HG03064 (cell line): ENCODE measurements around the gene CRYBA4.
A peak's percentile ranks its signal among the peaks of the same experiment; 100 is the strongest.

Experiments used
- ATAC-seq: cut with Tn5 transposase; IDR thresholded peaks from one replicate; pipeline ENCODE4 v1.9.1; 2021; ENCODE audit warnings: low read depth; ENCODE audit not compliant: unreplicated experiment

The CRYBA4 gene

DNA sequence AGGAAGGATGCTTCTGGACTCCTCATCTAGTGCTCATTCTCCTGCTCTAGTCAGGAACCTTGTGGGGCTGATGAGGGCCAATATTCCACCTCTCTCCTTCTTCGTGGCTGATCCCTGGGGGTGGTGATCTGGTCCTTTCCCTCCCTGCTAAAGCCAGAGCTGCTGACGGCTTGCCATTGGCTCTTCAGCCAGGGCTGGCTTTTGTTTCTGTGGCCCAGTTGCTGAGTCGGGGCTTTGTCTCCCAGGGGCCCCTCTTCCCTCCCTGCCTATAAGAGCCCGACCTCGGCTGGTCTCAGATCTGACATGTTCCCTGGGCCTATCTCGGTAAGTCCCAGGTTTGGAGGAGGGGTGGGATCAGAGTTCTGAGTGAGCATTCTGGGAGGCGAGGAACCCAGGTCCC is at the start of gene CRYBA4:
CRYBA4 (plus strand) TSS at position 301 of the 400 bp plus-strand sequence. CDS start 634 bp downstream, outside the sequence.
- ATAC-seq, result no peak

DNA sequence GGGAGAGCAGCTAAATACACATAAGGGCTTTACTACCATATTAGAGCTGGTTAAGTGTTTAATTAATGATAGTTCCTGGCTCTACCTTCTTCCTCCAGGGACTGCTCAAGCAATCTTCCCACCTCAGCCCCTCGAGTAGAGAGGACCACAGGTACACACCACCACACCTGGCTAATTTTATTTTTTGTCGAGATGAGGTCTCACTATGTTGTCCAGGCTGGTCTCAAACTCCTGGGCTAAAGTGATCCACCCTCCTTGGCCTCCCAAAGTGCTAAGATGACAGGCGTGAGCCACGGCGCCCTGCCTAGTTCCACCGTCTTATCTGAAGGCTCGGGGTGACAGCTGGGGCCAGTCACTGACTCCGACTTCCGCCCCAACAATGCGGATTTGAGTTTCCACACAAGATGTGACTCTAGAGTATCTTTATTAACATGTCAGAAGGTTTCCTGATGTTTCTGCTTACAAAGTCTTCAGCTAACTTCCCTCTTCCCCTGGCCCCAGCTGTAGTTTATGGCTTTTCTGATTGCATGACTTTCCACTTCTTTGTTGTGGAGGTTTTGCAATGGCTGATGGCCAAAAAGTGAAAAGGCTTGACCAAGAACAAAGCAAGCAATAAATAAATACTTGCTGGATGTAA is 48.6 kb upstream of the CRYBA4 start:
- ATAC-seq, result no peak

DNA sequence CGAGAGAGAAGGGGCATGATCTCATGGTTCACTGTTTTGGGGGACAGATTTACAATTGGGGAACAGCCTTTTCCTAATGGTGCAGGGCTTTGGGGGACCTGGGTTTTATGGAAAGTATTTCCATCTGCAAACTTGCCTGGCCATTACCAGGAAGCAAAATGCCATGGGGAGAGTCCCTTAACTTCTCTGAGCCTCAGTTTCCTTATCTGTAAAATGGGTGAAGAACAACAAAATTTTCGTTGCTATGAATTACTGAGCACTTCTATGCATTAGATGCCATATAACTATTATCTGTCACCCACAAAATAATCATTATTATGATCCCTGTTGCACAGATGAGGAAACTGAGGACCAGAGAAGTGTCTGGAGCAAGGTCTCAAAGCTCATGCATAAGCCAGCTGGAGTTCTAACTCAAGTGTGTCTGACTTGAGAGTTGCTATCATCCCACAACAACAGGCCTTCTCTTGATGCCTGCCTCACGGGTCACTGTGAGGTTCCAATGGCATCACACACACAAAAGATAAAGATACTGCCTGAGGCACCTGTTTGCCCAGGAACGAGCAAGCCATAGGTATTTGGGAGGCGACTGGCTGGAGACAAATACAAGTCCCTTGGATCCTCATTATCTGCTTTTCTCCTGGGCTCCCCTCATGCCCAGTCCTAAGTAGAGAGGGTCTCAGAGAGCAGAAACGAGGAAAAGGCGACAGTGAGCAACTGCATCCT is 47.6 kb upstream of the CRYBA4 start:
- ATAC-seq, result no peak

DNA sequence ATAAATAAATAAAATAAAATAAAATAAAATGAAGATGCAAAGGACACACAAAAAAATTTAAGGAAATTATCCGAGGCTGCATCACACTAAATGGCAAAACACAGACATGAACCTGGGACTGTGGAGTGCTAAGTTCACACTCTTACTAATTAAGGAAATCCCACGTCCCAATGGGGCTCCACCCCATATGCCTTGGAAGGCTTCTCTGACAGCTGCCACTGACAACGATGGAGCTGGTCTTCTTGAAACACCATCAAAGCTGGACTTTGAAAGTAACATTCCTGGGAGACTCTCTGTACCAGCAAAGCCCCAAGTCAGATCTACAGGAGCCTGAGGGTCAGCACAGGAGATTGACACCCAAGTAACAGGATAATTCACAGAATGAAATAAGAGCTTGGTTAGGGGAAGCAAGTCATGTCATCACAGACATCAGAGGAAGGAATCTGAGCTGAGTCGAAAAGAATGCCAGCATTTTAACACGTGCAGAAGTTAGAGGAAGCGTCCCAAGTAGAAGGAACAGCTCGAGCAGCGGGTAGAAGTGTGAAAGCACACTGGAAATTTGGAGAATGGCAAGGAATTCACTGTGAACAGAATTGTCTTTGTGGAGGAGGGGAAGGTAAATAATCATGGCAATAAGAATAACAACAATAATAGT is 45.6 kb upstream of the CRYBA4 start:
- no peak for ATAC-seq

DNA sequence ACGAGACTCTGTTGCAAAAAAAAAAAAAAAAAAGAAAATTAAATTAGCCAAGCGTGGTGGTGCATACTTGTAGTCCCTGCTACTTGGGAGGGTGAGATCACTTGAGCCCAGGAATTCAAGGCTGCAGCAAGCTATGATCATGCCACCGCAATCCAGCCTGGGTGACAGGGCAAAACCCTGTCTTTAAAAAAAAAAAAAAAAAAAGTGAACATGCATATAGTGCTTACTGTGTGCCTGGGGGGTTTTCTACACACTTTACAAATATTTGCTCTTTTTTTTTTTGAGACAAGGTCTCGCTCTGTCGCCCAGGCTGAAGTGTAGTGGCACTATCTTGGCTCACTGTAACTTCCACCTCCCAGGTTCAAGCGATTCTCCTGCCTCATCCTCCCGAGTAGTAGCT is 44.7 kb upstream of the CRYBA4 start:
- ATAC-seq, result no peak

DNA sequence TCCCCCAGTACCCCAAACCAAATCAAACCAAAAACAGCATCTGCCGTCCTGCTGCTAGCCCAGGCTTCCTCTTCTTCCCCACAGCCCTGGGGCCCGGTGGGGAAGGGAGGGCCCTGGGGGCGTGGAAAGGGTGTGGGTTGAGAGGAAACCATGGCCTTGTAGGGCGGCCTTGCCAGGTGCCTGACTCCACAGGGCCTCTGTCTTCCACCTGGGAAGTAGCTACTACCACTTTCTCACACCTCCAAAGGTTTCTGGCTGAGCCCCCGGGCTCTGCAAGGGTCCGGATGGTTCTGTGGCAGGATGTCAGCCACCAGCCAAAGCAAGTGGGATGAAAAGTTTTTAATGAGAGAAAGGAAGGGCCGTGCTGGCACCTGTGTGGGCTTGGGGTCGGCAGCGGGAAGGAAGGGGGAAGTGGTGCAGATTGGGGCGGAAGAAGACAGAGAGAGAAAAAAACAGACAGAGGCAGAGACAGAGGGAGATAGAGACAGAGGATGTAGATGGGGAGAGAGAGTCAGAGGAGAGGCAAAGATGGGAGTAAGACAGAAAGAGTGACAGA is 42.4 kb upstream of the CRYBA4 start:
- peak; percentile 72 for ATAC-seq

DNA sequence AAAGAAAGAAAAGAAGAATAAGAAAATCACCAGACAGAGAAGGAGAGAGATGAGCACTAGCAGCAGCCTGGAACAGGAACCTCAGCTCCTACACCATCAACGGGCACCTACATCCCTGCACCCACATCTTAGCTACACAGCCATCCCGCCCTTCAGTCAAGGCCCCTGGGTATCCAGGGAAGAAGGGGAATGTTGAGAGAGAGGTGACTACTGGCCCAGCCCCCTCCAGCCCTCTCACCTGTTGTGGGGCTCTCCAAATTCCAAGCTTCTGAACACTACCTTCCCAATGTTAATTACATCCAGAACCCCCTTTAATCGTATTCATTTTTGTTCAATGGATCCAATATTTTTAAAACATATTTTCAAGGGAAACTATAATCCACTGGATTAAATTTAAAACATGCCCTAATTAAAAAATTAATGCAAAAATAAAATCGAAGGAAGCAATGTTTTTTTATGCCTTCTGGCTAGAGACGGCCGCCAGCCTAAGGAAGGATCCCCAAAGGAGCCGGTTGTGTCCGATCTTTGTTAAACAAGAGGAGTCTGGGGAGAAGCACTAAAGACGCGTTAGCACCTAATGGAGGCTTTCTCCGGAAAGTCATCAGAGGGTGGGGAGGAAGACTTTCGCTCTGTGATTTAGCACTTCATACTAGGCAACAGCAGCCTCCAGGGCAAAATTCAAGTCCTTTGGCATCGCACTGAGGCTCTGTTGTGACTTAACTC is 41.4 kb upstream of the CRYBA4 start:
- no peak for ATAC-seq

DNA sequence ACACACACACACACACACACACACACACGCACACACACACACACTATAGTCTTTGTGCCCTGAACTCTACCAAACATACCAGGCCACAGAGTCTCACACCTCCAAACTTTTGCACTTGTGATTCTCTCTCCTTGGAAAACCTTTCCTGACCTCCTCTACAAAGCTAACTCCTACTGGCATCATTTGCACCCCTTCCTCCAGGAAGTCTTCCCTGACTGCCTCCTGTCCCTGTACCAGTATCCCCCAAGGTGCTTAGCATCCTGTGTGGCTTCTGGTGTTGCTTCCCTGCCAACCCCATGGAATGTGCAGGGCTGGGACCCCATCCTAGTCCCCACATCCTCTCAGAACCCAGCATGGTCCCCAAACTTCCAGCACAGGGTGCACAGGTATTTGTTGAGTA is 40.7 kb upstream of the CRYBA4 start:
- no peak for ATAC-seq

DNA sequence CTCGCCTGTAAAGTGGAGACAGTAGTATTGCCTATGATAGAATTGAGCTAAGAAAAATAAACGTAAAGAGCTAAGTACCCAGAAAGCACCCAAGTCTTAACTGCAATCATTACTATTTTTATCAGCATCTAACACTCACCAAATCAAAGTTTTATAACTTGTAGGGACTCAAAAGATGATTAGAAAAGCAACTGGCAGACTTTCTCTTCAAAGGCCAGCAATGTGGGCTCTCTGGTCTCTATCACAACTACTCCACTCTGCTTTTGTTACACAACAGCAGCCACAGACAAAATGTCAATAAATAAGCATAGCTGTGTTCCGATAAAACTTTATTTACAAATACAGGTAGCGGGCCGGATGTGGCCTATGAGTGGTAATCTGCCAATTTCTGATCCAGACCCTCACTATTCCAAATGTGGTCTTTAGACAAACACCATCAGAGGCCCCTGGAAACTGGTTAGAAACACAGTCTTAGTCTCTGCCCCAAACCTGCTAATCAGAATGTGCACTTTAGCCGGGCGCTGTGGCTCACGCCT is 40.1 kb upstream of the CRYBA4 start:
- ATAC-seq, result no peak

DNA sequence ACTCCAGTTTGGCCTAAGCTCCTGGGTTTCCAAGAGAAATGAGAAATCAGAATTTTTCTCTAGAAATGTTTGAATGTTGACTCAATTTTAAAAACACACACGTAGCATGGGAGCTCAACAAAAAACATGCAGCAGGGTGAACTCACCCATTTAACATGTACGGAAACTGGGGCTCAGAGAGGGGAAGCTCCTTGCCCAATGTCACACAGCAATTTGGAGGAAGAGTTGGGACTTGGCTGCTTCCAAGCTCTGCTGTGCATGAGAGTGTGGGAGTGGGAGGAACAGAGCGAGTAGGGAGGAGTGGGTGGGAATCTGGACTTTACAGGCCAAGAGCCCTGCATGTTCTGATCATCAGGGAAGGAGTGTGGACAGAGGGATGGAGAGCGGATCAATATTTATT is 37.8 kb upstream of the CRYBA4 start:
- no peak for ATAC-seq

DNA sequence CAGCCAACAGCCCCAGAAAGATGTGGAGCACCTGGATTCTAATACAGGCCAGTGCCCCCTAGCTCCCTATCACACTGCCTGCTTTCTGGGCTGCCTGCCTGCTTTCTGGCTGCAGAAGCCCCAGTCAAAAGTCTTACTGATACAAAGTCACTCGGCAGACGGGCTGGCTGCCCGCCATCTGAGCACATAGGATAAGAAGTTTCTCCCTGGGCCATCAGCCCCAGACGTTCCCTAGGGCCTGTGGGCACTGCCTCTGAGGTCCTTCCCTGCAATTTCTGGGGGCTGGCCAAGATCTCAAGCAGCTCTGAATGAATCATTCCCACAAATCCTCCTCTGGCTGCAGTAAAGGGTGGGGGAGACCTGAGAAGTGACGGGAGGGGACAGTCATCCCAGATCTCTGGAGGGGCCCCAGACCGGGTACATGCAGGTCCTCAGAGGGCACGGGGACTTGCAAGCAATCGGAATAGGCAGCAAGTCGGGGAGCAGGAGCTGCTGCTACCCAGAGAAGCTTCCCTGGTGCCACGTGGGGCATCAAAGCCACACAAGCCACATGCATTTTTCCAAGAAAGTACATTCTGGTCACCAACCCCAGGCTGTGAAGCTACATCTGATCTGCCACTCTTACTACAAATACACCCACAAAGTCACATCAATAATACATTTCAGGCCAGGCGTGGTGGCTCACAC is 36.5 kb upstream of the CRYBA4 start:
- no peak for ATAC-seq

DNA sequence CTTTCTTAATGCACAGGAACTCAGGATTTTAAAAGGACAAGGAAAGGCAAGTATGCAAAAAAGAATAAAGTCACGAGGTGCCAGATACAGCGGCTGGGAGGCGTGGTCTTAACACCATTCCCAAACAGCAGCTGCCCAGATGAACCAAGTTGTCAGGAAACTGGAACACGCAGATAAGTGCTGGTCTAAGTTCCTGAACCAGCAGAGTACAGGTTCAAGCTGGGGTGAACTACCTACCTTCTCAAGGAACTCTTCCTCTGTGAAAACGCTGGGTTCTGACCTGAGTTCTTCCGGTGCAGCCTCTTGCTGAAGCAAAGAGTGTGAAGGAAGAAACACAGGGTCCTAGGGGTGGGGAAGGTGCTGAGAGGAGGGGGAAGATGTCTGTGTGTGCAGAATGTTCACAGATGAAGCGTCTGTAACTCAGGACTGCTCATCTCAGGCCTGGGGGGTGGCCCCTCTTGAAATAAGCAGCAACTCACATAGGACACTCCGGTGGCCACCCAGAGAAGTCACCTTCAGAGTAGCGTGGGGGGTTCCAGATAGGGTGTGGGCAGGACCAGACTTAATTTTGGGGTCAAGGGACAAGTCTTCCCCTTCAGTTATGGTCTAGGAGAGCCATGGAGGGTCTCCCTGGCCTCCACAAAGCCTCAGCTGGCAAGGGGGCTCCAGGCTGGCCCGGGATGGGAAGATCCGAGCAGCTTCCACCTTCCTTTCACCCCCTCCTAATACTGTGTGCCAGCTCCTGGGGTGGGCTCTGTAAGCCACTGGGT is 35.0 kb upstream of the CRYBA4 start:
- no peak for ATAC-seq

DNA sequence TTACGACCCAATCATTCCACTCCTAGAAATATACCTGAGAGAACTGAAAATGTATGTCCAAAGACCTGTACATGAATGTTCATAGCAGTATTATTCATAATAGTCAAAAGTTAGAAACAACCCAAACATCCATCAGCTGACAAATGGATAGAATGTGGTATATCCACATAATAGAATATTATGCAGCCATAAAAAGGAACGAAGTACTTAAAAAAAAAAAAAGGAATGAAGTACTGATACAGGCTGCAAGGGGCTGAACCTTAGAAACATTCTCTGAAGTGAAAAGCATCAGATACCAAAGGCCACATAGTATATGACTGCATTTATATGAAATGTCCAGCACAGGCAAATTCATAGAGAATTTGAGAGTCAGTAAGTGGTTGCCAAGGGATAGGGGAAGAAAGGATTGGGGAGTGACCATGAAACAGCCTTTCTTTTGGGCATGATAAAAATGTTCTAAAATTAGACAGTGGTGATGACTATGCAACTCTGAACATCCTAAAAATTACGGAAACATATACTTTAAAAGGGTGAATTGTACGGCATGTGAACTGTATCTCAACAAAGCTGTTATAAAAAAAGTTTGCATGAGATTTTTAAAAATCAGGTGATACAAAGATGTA is 33.7 kb upstream of the CRYBA4 start:
- no peak for ATAC-seq

DNA sequence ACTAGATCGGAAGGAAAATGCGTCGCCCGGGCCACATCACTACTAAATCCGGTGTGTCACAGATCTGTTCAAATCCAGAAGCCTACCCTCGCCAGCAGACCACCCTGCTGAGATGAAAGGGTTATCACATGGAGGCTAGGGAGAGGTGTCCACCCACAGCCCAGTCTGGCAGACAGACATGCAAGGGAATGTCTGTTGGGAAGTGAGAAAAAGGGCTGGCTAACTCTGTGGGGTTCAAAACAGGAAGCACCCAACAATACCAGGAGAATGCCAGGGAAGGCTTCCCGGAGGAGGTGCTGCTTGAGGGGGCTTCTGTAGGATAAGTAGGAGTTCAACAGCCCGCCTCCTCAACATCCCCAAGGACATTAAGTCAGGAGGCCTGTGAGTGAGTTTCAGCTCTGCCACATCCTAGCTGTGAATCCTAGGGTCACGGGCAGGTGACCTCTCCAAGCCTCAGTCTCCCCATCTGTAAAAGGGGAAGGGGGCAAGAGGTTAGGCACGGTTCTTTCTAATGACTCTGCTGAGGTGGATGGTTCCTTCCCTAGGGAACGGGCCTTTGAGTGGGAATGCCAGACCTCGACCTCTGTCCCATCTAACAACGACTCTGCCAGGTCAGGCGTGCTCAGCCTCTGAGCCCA is 32.9 kb upstream of the CRYBA4 start:
- ATAC-seq, result no peak

DNA sequence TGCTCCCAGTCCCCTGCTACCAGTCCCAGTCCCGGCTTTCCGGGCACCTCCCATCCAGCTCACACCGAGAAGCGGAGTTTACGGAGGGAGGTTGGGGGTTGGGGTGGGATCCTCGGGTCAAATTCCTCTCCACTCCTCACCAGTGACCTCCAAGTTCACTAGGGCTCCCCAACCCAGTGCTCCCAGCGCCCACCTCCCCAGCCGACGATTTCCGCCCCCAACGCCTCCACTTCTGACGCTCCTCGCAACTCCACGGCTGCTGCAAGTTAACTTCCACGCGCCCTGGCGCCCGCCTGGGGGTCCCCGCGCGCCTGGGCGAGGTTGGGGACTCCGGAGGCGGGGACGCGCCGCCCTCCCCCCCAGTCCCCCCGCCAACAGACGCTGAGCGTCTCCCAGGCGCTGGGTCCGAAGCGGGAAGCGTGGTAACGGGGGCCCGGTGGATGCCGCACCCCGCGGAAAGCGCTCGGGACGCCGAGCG is 32.4 kb upstream of the CRYBA4 start:
- ATAC-seq, result no peak

DNA sequence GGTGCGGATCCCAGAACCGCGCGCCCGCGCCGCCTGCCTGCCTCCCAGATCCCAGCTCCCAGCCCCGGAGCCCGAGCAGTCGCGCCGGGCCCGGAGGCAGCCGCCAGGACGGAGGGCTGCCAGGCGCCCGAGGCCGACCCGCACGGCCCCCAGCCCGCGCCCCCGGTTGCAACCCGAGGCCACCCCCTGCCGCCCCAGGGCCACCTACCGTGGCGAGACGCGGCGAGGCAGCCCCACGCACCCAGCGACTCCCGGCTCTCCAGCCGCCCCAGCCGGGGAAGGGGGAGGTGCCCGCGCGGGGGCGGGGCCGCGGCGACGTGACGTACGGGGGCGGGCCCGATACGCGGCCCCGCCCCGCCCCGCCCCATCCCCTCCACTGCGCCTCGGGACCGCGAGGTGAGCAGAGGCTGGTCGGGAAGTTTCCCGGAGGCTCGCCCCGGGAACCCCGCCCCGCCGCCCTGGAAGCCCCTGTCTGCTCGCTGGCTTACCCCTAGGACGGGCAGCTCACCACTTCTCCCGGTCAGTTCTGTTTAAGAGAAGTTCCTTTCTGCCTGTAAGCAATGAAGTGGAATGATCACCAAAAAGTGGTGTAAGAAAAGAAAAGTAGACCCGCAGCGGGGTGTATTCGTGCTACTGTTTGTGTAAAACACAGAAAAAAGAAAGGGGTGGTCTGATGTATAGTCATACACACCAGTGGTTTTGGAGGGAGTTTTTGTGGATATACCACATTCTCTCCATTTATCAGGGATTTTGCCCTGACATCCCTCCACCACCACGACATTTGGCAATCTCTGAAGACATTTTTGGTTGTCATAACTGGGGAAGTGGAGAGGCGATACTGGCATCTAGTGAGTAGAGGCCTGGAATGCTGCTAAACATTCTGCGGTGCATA is 31.7 kb upstream of the CRYBA4 start, which contains the start of gene TPST2:
TPST2 (minus strand) TSS at position 288 of the 892 bp plus-strand sequence. CDS start 48,502 bp downstream, outside the sequence.
- no peak for ATAC-seq

DNA sequence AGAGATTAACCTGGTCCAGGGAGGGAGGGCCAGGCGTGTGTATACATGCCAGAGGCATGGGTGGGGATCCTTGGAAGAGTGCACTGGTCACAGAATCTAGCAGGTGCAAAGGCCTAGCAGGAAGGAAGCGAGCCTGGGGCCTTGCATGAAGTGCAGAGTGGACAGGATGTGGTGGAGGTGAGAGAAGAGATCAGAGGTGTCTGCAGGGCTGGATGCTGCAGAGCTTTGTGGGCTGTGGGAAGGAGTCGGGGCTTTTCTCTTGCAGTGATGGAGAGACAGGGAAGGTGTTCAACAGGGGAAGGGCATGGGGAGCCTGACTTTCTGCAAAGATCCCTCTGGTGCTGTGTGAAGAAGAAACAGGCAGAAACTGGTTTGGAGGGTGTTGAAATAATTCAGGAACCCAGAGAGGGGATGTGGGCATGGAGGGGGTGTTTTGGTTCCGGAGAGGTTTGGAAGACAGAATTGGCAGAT is 29.3 kb upstream of the CRYBA4 start:
- peak; percentile 66 for ATAC-seq
